ENCODE results near the gene SSU72. TPM values are rescaled to one million over a fixed set of nuclear protein-coding genes. Genes with fewer than 3 reads are reported as not detected.

Gene SSU72
- total RNA-seq, 1 donor from 2014 or later, result 54.0 TPM

- DNase-seq (ENCODE audit: low read depth) (no peak), FAIRE-seq (no peak)
- no peak for TF ChIP-seq CTCF (IDR thresholded peaks at IDR 0.05; ENCODE audit: insufficient read depth, low read length, severe bottlenecking)
- Histone ChIP-seq H3K4me3 (ENCODE audit: low read depth, low read length) (no peak overlapping the region), H3K36me3 (ENCODE audit: control insufficient read depth, insufficient read depth, low read length) (no peaks in the 10 kb centered on the region), H3K27me3 (ENCODE audit: control insufficient read depth, insufficient read depth, low read length) (no peaks in the 10 kb centered on the region)
Measured at GRCh38 chr1:1606232-1606631, 31.6 kb upstream of the SSU72 start.

- TF ChIP-seq CTCF (IDR thresholded peaks at IDR 0.05; ENCODE audit: insufficient read depth, low read length, severe bottlenecking), result no peak
- H3K4me3 ChIP-seq (ENCODE audit: low read depth, low read length), result no peak overlapping the region
- H3K27me3 ChIP-seq (ENCODE audit: control insufficient read depth, insufficient read depth, low read length), result no peaks in the 10 kb centered on the region
- FAIRE-seq, result no peak
- no peaks in the 10 kb centered on the region for H3K36me3 ChIP-seq (ENCODE audit: control insufficient read depth, insufficient read depth, low read length)
- DNase-seq (ENCODE audit: low read depth), result no peak
Measured at GRCh38 chr1:1605724-1606123, 31.1 kb upstream of the SSU72 start.

- no peak for FAIRE-seq
Measured at GRCh38 chr1:1605034-1605591, 30.4 kb upstream of the SSU72 start.

GRCh38 chr1:1604374-1605033 is 29.8 kb upstream of the SSU72 start:
- no peak overlapping the region for H3K4me3 ChIP-seq (ENCODE audit: low read depth, low read length)
- H3K27me3 ChIP-seq (ENCODE audit: control insufficient read depth, insufficient read depth, low read length), result no peaks in the 10 kb centered on the region
- FAIRE-seq, result no peak
- no peaks in the 10 kb centered on the region for H3K36me3 ChIP-seq (ENCODE audit: control insufficient read depth, insufficient read depth, low read length)
- DNase-seq (ENCODE audit: low read depth), result no peak
- TF ChIP-seq CTCF (IDR thresholded peaks at IDR 0.05; ENCODE audit: insufficient read depth, low read length, severe bottlenecking), result no peak

More at GRCh38 chr1:1605034-1605591, 30.4 kb upstream of the SSU72 start:
- Histone ChIP-seq H3K36me3 (ENCODE audit: control insufficient read depth, insufficient read depth, low read length) (no peaks in the 10 kb centered on the region), H3K27me3 (ENCODE audit: control insufficient read depth, insufficient read depth, low read length) (no peaks in the 10 kb centered on the region), H3K4me3 (ENCODE audit: low read depth, low read length) (no peak overlapping the region)
- no peak for DNase-seq (ENCODE audit: low read depth)
- no peak for TF ChIP-seq CTCF (IDR thresholded peaks at IDR 0.05; ENCODE audit: insufficient read depth, low read length, severe bottlenecking)

- FAIRE-seq (no peak), DNase-seq (ENCODE audit: low read depth) (no peak)
- Histone ChIP-seq H3K36me3 (ENCODE audit: control insufficient read depth, insufficient read depth, low read length) (no peaks in the 10 kb centered on the region), H3K4me3 (ENCODE audit: low read depth, low read length) (no peak overlapping the region), H3K27me3 (ENCODE audit: control insufficient read depth, insufficient read depth, low read length) (no peaks in the 10 kb centered on the region)
- TF ChIP-seq CTCF (IDR thresholded peaks at IDR 0.05; ENCODE audit: insufficient read depth, low read length, severe bottlenecking), result no peak
Measured at GRCh38 chr1:1603671-1604373, 29.2 kb upstream of the SSU72 start.

All from bronchial epithelial cell (primary cell).